Adipose tissue (tissue), 3 donors: Measurements from ENCODE around the gene FAM184A. TPM values are rescaled to one million over a fixed set of nuclear protein-coding genes. Genes with fewer than 3 reads are reported as not detected.

Experiments
- H3K27ac ChIP-seq: one replicate; pipeline ENCODE4 v1.5.1; 2013; ENCODE audit warnings: low read depth, low read length
- WGBS, 3 donors: extraction: QIAGEN DNeasy Blood & Tissue Kit; methylation state at CpG; one replicate each; pipeline ENCODE4 v1.1.7; 2013; 5-methylcytosine and 5-hydroxymethylcytosine counted together
- polyA plus RNA-seq, 3 donors: library from polyadenylated mRNA; stranded (reverse); fragments of 200-250 nt; gene quantifications; one replicate each; pipeline ENCODE4 v1.2.3, GENCODE V29; 2013
- donor health status: healthy with polysubstance abuse.
- donor health status: Bipolar disorder and iron deficiency.
- donor health status: healthy.

Gene FAM184A
- polyA plus RNA-seq, 3 donors: 1.1 to 9.4 (median 1.7) TPM

GRCh38 chr6:118945217-118945616 is 133.2 kb downstream of the FAM184A start:
- no peak overlapping the region for H3K27ac ChIP-seq

DNA sequence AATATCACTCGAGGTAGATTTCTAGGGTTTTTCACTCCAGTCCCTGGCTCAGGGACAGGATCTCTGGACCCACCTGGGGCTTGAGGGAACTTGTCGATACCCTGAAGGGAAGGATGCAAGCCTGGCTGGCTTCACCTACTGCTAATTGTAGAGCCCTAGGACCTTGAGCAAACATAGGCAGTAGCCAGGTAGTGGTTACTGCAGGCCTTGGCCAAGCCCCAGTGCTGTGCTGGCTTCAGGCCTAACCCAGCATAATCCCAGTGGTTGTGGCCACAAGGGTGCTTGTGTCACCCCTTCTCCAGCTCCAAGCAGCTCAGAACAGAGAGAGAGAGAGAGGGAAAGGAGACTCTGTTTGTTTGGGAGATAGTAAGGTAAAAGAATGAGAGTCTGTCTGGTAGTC is 137.7 kb downstream of the FAM184A start:
- WGBS, 3 donors: 84 to 97% (median 96%) methylated on average over 2 of the region's 2 CpGs
- no peak overlapping the region for H3K27ac ChIP-seq

DNA sequence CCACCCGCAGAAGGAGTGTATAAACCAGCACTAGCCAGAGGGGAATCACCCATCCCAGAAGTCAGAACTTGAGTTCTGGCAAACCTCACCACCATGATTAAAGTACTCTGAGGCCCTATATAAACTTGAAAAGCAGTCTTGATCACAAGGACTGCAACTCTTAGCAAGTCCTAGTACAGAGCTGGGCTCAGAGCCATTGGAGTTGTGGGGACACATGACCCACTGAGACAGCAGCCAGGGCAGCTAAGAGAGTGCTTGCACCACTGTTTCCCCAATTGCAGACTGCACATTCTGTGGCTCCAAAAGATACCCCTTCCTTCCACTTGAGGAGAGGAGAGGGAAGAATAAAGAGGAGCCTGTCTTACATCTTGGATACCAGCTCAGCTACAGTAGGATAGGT is 138.8 kb downstream of the FAM184A start:
- WGBS, 3 donors: 92 to 100% (median 98%) methylated on average over 1 of the region's 1 CpG
- H3K27ac ChIP-seq: no peak overlapping the region

DNA sequence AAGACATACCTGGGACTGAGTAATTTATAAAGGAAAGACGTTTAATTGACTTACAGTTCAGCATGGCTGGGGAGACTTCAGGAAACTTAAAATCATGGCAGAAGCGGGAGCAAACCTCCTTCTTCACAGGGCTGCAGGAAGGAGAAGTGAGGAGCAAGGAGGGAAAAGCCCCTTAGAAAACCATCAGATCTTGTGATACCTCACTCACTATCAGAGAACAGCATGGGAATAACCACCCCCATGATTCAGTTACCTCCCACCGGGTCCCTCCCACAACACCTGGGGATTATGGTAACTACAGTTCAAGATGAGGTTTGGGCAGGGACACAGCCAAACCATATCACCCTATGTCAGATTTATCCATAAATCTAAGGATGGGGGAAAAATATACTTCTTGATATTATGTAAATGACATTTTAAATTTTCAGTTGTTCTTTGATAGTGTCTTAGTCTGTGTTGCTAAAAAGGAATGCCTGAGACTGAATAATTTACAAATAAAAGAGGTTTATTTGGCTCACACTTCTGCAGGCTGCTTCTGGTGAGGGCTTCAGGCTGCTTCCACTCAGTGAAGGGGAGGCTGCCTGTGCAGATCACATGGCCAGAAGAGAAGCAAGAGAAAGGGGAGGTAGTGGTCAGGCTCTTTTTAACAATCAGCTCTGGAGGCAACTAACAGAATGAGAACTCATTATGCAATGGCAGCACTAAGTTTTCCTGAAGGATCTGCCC is 142.3 kb downstream of the FAM184A start:
- WGBS, 3 donors: 72 to 85% (median 84%) methylated on average over 3 of the region's 3 CpGs
- no peak overlapping the region for H3K27ac ChIP-seq

DNA sequence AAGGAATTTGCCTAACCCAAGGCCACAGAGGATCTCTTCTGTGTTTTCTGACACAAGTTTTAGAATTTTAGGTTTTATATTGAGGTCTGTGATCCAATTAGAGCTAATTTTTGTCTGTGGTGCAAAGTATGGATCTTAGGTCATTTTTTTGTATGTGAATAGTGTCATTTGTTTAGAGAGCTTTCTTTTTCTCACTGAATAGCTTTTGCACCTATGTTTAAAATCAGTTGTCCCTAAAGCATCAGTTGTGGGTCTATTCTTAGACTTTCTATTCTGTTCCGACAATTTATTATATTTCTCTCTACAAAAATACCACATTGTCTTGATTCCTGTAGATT is 143.2 kb downstream of the FAM184A start:
- WGBS, 3 donors: 6 to 29% (median 16%) methylated on average over 1 of the region's 1 CpG
- H3K27ac ChIP-seq: no peak overlapping the region

DNA sequence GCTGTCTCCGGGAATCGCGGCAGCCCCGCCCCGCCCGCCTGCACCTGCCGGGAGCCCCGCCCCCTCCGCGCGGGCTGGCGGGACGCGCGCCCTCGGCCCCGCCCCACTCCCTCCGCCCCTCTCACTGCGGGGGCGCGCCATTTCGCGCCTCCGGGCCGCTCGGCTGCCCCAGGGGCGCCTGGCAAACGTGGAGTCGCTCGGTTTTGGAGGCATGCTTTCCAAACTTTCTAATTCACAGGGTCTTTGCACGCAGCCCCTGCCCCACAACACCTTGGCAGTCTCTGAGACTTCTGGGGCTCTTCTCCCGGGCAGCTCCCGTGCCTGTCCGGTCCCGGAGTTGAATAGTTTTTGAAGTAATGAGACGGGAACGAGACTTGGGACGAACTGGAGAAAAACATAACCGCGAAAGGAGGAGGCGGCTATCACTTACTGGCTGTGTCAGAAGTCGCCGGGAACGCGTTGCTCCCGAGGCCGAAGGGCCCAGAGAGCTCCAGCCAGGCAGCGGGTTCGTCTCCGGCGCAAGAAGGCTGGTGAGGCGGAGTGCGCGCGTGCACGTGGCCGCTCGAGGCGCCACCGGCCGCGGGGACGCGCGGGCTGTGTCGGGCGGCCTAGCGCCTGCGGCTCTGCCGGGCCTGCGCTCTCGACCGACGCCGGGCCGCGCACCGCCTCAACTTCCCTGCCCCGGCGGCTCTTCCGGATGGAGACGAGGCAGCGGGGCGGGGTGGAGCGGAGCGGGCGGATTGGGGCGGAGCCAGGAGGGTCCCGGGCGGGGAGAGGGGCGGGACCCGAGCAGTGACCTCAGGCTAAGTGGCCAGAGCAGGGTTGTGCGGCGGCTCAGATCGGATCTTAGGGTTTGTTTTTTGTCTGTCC is 143.8 kb downstream of the FAM184A start, which contains the start of gene MCM9:
MCM9 (minus strand) TSS at position 699 of the 870 bp plus-strand sequence. CDS start 3,436 bp downstream, outside the sequence.
- WGBS, 3 donors: 0 to 1% (median 1%) methylated on average over 87 to 95 of the region's 95 CpGs
- H3K27ac ChIP-seq: no peak within 1 kb of the TSS

DNA sequence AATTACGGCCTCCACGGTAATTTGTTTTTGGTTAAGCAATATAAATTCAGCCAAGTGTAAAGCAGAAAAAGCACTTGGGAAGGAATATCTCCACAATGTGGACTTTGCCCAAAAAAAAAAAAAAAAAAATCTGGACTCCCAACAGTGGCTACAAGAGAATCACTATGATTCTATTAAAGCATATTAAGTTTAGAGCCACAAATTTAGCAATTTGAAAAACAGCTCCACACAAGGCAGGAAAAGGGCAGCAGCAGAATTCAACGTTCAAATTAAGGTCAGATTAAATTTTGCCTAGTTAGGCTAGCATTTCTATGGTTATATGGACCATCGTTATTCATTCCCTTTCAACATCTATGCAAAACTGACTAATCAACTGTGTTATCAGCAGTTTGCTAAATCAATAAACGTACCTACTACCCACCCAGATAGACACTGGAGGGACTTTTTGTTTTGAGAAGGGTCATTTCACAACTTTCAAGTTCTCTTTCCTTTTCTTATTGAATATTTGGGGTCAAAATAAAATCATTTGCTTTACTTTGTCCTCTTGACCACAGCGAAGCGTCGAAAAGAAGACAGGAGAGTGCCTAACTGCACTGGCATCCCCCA is 144.5 kb downstream of the FAM184A start:
- WGBS, 3 donors: 8 to 24% (median 23%) methylated on average over 8 of the region's 8 CpGs

DNA sequence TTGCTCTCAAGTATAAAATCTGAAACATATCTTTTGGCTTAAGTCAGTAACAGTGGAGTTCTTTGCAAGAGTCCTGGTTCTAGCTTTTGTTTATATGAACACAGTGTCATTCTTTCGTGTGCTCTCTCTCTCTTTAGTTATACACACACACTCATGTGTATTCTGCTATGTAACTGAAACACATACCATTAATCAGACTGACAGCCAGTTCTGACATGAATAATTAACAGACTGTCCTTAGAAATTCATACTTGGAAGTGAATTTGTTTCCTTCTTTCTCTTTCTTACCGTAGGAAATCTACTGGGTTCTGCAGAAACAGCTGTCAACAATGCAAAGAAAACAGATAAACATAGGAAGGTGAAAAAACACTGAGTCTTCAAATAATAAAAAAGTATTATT is 146.0 kb downstream of the FAM184A start:
- H3K27ac ChIP-seq: no peak overlapping the region
- 23 to 80% (median 74%) methylated on average over 2 of the region's 2 CpGs for WGBS, 3 donors

More for the DNA sequence above, 144.5 kb downstream of the FAM184A start:
- no peak overlapping the region for H3K27ac ChIP-seq

- 92 to 95% (median 94%) methylated on average over 5 of the region's 5 CpGs for WGBS, 3 donors
- H3K27ac ChIP-seq: no peak overlapping the region
Measured at GRCh38 chr6:118931436-118931835, 147.0 kb downstream of the FAM184A start.

DNA sequence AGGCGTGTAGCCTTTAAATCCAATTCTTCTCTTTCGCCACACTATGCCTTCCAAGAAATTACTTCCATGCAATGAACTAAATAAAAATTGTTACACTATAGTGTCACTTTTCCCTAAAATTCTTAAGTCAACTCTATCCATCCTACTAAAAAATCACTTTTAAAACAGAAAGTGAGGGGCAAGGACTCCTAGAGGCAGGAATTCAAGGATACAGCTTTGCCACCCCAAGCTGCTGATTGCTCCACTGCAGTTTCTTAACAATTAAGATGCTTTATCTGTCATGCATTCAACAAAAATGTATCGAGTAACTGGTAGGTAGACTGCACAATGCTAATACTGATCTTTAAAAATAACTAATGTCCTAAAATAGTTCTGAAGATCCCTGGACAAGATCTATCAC is 147.8 kb downstream of the FAM184A start:
- 90 to 97% (median 97%) methylated on average over 3 of the region's 3 CpGs for WGBS, 3 donors
- H3K27ac ChIP-seq: no peak overlapping the region

DNA sequence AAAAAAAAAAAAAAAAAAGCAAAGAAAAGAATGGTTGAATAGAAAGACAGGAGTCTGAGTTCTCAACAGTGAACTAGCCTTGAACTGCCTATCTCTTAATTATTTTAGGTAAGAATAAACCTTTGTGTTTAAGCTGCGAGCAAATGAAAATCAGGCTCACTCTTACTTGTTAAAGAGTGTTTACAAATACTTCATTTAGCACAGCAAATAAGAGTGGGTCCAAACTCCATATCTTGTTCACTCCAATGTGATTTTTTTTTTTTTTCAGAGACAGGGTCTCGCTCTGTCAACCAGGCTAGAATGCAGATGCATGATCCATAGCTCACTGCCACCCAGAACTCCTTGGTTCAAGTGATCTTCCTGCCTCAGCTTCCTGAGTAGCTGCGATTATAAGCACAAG is 155.4 kb downstream of the FAM184A start:
- no peak overlapping the region for H3K27ac ChIP-seq
- 66 to 97% (median 92%) methylated on average over 3 of the region's 3 CpGs for WGBS, 3 donors

- 93 to 100% (median 100%) methylated on average over 1 of the region's 1 CpG for WGBS, 3 donors
- no peak overlapping the region for H3K27ac ChIP-seq
Measured at GRCh38 chr6:118921084-118921483, 157.4 kb downstream of the FAM184A start.

DNA sequence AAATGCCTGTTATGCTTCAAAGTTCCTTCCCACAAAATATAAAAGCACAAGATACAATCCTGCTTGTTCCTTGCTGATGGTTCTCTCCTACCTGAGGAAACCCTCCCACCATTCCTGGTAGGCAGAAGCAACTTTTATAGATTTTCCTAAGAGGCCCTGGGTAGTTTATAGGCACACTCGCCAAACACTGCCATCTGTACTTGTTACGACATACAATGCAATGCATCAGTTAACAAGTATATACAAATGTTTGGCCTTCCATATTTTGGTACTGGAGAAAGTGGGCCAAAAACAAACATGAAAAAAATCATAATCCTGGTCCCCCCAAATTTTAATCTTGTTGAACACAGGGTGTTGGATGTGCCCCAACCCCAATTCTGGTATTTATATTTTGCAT is 160.1 kb downstream of the FAM184A start:
- WGBS, 3 donors: 89 to 94% (median 92%) methylated on average over 2 of the region's 2 CpGs
- H3K27ac ChIP-seq: no peak overlapping the region

- no peak overlapping the region for H3K27ac ChIP-seq
- 87 to 96% (median 91%) methylated on average over 5 of the region's 5 CpGs for WGBS, 3 donors
Measured at GRCh38 chr6:118917546-118918328, 160.7 kb downstream of the FAM184A start.

DNA sequence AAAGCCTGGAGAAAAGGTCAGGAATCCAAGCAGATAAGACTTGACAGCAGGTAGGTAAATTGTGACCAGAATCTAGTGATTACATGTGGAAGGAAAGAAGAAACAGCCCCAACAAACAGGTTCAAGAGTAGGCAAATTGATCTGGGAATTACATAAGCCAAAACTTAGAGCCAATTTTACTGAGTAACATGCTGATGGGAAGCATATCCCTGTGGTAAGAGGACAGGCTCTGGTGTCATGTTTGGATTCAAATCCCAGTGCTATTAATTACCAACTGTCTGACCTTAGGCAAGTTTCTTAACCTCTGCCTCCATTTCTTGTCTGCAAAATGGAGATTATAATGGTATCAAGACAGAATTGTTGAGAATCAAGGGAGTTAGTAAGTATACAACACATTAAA is 163.9 kb downstream of the FAM184A start:
- no peak overlapping the region for H3K27ac ChIP-seq

- no peak overlapping the region for H3K27ac ChIP-seq
- WGBS, 3 donors: 78 to 90% (median 84%) methylated on average over 2 of the region's 2 CpGs
Measured at GRCh38 chr6:118913161-118913560, 165.3 kb downstream of the FAM184A start.

- H3K27ac ChIP-seq: no peak overlapping the region
- WGBS, 3 donors: 86 to 94% (median 94%) methylated on average over 5 of the region's 5 CpGs
Measured at GRCh38 chr6:118912646-118913045, 165.8 kb downstream of the FAM184A start.
